Rectal smooth muscle tissue (tissue), 1 donor: Measurements from ENCODE around the gene TMEM187.
"Not testable (repeated sequence)": the region's sequence is repeated elsewhere in the genome, so short reads cannot be mapped to it uniquely, and the experiment has no call there.

Experiments
- H3K27ac ChIP-seq: one replicate; pipeline ENCODE4 v1.7.0; 2013; ENCODE audit warnings: low read depth, low read length, inconsistent platforms
- H3K27me3 ChIP-seq: one replicate; pipeline ENCODE4 v1.7.0; 2013; ENCODE audit warnings: low read length; ENCODE audit not compliant: control insufficient read depth, insufficient read depth
- H3K36me3 ChIP-seq: one replicate; pipeline ENCODE4 v1.7.0; 2013; ENCODE audit warnings: low read length; ENCODE audit not compliant: control insufficient read depth, insufficient read depth
- H3K4me1 ChIP-seq: one replicate; pipeline ENCODE4 v1.7.0; 2013; ENCODE audit warnings: low read length; ENCODE audit not compliant: control insufficient read depth, insufficient read depth
- H3K4me3 ChIP-seq: one replicate; pipeline ENCODE4 v1.7.0; 2013; ENCODE audit warnings: low read length
- H3K9ac ChIP-seq: one replicate; pipeline ENCODE4 v1.7.0; 2013; ENCODE audit warnings: low read length

TMEM187 gene

DNA sequence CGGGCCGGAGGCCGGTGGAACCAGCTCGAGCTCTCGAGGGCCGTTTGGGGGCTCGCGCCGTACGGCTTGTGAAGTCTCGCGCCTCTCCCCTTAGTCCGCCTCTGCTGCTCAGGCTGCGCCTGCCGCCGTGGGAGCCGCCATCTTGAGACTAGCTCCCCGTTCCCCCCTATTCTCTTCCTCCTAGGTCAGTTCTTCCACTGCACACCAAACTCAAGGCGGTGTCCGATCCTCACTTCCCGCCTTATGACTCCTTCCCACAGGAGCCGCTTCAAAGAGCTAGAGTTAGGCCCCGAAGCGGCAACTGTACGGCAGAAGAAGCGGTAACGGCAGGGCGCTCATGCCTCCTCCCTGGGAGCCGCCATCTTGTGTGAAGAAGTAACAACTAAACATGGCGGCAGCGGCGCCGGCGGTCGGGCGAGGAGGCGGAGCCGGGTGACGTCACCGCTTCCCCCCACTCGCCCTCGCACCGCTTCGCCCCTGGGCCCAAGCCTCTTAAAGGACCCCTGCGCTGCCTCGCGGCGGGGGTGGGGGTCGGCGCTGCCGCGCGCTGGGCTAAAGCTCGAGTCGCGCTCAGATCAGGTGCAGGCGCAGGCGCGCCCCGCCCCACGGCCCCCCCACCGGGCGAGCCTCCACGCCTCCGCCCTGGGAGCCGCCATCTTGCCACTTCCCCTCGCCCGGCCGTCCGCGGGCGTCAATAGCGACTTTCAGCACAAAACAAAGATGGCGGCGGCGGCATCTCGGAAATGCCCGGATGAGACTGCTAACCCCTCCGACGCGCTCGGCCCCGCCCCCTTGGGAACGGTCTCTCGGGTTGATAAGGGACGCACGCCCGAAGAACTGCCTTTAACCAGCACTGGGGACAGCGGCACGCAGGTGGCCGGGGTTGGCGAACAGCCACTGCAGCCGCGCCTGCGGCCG lies 845 bp upstream of the TMEM187 start, which contains the start of gene HCFC1:
TSS of gene HCFC1 (minus strand) at position 369 of the 918 bp plus-strand sequence. CDS start 978 bp downstream, outside the sequence.
- no peaks in the 10 kb centered on the region for H3K36me3 ChIP-seq
- peak within 1 kb of the TSS; percentile 98 for H3K27ac ChIP-seq
- no peaks in the 10 kb centered on the region for H3K27me3 ChIP-seq
- H3K9ac ChIP-seq: peak within 1 kb of the TSS; percentile 85
- peak within 1 kb of the TSS; percentile 91 for H3K4me3 ChIP-seq
- peaks cover 17% of the 10 kb centered on the region for H3K4me1 ChIP-seq

DNA sequence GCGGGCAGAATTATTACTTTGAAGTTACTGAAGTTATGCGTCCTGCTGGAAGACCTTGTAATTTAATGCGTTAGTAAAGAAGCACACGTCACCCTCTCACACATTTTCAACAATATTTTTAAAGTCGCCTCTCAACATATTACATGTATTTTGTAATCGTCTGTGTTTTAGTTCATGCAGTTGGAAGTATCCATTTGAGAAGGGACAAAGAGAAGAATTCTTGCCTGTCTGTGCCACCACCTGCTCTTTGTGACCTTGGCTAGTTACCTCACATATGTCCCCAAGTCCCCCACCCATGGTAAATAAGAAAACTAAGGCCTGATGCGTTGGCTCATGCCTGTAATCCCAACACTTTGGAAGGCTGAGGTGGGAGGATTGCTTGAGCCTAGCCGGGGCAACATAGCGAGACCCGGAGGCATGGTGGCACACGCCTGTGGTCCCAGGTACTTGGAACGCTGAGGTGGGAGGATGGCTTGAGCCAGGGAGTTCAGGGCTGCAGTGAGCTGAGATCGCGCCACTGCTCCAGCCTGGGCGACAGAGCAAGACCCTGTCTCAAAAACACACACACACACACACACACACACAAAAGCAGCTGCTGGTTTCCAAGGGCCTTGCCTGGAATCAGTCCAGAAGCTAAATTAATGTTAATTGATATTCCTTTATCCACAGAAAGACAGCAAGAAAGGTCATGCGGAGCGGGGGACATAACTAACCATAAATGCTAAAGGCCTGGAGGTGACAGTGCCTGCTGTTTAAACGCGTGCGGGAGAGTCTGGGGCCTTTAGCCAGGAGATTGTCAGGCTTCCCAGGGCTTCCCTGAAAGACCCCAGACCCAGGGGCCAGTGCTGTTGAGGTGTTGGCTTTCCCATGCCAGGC lies 811 bp downstream of the TMEM187 start:
- H3K4me3 ChIP-seq: peak overlapping the region; percentile 91
- H3K27ac ChIP-seq: peak overlapping the region; percentile 28
- H3K4me1 ChIP-seq: peaks cover 4% of the 10 kb centered on the region
- no peaks in the 10 kb centered on the region for H3K27me3 ChIP-seq
- peak overlapping the region; percentile 4 for H3K9ac ChIP-seq
- H3K36me3 ChIP-seq: no peaks in the 10 kb centered on the region

DNA sequence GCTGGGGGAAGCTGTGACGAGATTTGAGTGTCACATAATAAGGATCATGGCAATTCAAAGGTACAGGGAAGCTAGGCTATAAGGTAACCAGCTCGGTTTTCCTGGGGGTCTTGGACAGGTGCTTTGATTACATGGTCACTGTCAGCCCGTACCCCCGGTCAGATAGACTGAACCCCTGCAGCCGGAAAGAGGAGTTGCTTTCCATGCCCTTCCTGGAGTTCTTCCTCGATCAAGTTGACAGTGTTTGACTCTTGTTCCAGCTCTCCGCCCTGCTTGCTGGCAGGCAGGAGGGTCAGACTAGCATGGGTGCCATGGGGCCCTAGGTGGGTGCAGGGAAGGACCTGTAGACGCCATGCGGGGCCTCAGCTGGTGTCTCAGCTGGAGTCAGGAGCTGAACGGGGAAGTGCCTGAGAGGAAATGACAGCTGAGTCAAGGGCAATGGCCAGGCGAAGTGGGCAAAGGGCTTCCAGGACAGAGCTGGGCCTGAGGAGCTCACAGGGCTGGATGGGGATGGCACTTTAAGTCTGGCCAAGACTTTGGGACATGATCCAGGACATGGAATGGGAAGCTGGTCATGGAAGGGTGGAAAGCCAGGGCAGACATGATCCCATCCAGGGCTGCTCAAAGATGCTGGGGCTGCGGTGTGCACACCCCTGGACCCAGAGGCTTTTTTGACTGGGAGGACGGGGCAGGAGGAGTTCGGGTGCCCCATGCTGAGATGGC lies 1.6 kb downstream of the TMEM187 start:
- no peak overlapping the region for H3K9ac ChIP-seq
- peaks cover 2% of the 10 kb centered on the region for H3K4me1 ChIP-seq
- H3K36me3 ChIP-seq: no peaks in the 10 kb centered on the region
- peak overlapping the region; percentile 5 for H3K4me3 ChIP-seq
- H3K27me3 ChIP-seq: no peaks in the 10 kb centered on the region
- H3K27ac ChIP-seq: peak overlapping the region; percentile 0

- Histone ChIP-seq H3K4me3 (no peak overlapping the region), H3K27ac (no peak overlapping the region), H3K36me3 (no peaks in the 10 kb centered on the region), H3K27me3 (no peaks in the 10 kb centered on the region), H3K4me1 (peaks cover 2% of the 10 kb centered on the region), H3K9ac (no peak overlapping the region)
Observed at GRCh38 chrX:153974726-153975286, 2.3 kb downstream of the TMEM187 start.

- H3K9ac ChIP-seq, H3K27ac ChIP-seq, H3K27me3 ChIP-seq, H3K4me1 ChIP-seq, H3K4me3 ChIP-seq, H3K36me3 ChIP-seq: not testable (repeated sequence)
Observed at GRCh38 chrX:153980394-153980793, 7.8 kb downstream of the TMEM187 start.

DNA sequence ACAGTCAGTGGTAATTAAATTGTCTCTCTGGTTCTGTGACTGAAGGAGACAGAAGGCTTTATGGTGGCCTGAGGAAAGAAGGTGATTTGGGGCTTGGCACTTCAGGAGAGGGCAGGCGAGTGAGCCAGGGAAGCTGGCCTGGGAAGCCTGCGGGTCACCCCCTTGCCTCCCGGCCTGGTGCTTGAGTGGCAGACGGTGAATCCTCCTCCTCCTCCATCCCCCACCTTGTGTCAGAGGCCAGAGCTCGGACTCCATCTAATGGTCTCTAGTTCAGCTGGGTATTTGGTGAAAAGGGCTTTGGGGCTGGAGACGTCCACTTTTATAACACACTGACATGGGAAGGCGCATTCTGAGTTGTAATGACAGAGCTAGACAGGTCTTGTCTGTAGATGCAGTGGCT lies 8.7 kb downstream of the TMEM187 start:
- Histone ChIP-seq H3K27me3 (peaks cover 7% of the 10 kb centered on the region), H3K9ac (no peak overlapping the region), H3K4me1 (no peaks in the 10 kb centered on the region), H3K36me3 (no peaks in the 10 kb centered on the region), H3K27ac (no peak overlapping the region), H3K4me3 (no peak overlapping the region)

DNA sequence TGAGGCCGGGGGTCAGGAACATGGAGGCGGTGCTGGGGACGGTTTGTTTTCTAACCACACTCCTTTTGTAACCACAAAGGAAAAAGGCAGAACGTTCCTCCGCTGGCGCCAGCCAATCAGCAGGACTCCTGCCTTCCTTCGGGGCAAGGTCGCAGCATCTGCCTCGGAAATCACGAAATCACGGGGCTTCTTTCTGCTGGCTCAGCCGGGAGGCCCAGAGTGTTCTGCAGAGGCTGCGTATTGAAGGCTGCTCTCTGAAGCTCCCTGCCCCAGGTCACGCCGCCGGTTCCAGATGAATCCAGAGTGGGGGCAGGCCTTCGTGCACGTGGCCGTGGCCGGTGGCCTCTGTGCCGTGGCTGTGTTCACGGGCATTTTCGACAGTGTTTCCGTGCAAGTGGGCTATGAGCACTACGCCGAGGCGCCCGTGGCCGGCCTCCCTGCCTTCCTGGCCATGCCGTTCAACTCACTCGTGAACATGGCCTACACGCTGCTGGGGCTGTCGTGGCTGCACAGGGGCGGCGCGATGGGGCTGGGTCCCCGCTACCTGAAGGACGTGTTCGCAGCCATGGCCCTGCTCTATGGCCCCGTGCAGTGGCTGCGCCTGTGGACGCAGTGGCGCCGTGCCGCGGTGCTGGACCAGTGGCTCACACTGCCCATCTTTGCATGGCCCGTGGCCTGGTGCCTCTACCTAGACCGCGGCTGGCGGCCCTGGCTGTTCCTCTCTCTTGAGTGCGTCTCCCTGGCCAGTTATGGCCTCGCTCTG lies 9.4 kb downstream of the TMEM187 start:
- Histone ChIP-seq H3K4me1 (no peaks in the 10 kb centered on the region), H3K36me3 (no peaks in the 10 kb centered on the region), H3K27ac (no peak overlapping the region), H3K4me3 (no peak overlapping the region), H3K9ac (no peak overlapping the region), H3K27me3 (peaks cover 7% of the 10 kb centered on the region)

- Histone ChIP-seq H3K4me1 (no peaks in the 10 kb centered on the region), H3K9ac (no peak overlapping the region), H3K27ac (no peak overlapping the region), H3K27me3 (peaks cover 7% of the 10 kb centered on the region), H3K4me3 (no peak overlapping the region), H3K36me3 (no peaks in the 10 kb centered on the region)
Observed at GRCh38 chrX:153983321-153983801, 10.8 kb downstream of the TMEM187 start.

DNA sequence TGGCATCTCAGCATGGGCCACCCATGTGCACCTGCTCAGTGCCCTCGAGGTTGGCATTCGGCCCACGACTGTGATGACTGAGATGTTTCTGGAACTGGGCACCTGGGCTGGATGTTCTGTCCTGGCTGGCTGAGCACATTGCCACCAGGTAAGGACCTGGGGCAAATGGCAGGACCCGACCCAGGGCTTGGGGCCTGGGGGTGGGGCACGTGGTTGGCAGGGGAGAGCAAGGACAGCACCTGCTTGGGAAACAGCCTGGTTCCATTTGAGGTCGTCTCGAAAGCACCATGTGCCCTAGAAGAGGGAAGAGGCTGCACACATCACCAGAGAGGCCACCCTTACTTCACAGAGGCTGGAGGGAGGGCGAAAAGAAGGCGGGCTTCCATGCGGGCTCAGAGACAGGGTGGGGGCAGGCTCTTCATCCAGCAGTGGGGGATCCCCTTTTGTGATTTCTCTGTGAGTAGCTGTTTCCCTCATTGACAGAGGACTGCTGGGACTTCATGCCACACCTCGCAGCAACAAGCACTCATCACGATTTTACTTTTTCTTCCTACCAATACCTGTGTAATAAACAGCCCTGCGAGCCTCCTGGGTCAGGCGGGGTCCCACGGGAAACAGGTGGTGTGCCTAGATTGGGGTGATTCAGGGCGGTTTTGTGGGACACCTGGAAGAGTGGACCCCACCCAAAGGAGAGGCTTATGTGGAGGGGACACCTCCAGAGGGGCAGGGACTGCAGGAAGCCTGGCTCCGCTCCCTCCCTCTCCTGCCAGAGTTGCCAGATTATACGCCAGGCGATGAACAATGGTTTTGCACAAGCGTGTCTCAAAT lies 12.0 kb downstream of the TMEM187 start:
- no peaks in the 10 kb centered on the region for H3K36me3 ChIP-seq
- no peak overlapping the region for H3K27ac ChIP-seq
- no peak overlapping the region for H3K9ac ChIP-seq
- H3K4me1 ChIP-seq: no peaks in the 10 kb centered on the region
- no peak overlapping the region for H3K4me3 ChIP-seq
- peaks cover 7% of the 10 kb centered on the region for H3K27me3 ChIP-seq

DNA sequence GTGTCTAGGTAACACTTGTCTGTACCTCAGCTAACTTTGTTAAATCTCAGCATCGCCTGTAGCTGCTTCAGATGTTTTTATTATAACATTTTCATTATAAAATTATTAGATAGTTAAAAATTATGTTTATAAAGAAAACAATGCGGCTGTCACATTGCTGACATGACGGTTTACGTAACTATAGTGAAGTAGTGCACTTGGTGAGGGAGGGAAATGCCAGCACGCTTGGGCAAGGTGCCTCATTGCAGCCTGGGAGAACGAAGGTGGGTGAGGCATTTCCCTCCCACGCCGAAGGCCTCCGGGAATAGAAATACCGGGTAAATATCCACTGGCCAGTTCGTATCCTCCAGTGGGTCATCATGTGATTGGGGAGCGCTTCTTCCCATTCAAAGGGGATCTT lies 15.9 kb downstream of the TMEM187 start:
- Histone ChIP-seq H3K4me1 (no peaks in the 10 kb centered on the region), H3K4me3 (no peak overlapping the region), H3K9ac (no peak overlapping the region), H3K27me3 (peaks cover 13% of the 10 kb centered on the region), H3K27ac (no peak overlapping the region), H3K36me3 (no peaks in the 10 kb centered on the region)
